ENCODE measurements around the gene MS4A14.

DNA sequence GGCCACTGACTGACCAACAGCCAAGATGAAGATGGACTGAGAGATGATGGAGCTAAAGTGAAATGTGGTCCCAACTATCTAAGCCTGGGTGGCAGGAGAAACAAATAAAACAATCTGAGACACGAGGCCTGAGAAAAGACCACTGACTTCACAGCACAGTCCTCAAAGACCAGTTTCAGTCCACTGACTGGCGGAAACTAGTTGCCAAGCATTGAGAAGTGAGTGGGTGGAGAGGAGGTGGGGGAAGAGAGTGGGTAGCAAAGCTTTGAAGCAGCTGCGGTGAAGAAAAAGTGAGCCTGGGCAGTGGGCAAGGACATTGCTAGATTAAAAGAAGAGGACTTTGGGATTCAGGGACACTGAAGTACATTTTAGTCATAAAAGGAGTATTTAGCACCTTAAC is 61.3 kb downstream of the MS4A14 start:
- TF ChIP-seq, protein P1, sequence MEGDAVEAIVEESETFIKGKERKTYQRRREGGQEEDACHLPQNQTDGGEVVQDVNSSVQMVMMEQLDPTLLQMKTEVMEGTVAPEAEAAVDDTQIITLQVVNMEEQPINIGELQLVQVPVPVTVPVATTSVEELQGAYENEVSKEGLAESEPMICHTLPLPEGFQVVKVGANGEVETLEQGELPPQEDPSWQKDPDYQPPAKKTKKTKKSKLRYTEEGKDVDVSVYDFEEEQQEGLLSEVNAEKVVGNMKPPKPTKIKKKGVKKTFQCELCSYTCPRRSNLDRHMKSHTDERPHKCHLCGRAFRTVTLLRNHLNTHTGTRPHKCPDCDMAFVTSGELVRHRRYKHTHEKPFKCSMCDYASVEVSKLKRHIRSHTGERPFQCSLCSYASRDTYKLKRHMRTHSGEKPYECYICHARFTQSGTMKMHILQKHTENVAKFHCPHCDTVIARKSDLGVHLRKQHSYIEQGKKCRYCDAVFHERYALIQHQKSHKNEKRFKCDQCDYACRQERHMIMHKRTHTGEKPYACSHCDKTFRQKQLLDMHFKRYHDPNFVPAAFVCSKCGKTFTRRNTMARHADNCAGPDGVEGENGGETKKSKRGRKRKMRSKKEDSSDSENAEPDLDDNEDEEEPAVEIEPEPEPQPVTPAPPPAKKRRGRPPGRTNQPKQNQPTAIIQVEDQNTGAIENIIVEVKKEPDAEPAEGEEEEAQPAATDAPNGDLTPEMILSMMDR (IDR thresholded peaks at IDR 0.05): no peak
- TF ChIP-seq POLR2AphosphoS5 (IDR thresholded peaks at IDR 0.05; ENCODE audit: low read depth, low read length): no peak
- TF ChIP-seq, protein P2, sequence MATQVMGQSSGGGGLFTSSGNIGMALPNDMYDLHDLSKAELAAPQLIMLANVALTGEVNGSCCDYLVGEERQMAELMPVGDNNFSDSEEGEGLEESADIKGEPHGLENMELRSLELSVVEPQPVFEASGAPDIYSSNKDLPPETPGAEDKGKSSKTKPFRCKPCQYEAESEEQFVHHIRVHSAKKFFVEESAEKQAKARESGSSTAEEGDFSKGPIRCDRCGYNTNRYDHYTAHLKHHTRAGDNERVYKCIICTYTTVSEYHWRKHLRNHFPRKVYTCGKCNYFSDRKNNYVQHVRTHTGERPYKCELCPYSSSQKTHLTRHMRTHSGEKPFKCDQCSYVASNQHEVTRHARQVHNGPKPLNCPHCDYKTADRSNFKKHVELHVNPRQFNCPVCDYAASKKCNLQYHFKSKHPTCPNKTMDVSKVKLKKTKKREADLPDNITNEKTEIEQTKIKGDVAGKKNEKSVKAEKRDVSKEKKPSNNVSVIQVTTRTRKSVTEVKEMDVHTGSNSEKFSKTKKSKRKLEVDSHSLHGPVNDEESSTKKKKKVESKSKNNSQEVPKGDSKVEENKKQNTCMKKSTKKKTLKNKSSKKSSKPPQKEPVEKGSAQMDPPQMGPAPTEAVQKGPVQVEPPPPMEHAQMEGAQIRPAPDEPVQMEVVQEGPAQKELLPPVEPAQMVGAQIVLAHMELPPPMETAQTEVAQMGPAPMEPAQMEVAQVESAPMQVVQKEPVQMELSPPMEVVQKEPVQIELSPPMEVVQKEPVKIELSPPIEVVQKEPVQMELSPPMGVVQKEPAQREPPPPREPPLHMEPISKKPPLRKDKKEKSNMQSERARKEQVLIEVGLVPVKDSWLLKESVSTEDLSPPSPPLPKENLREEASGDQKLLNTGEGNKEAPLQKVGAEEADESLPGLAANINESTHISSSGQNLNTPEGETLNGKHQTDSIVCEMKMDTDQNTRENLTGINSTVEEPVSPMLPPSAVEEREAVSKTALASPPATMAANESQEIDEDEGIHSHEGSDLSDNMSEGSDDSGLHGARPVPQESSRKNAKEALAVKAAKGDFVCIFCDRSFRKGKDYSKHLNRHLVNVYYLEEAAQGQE (IDR thresholded peaks at IDR 0.05; ENCODE audit: insufficient read depth in 1 of 2, low read depth in 2 of 2, low read length in 1 of 2): no peak
